Neural cell (in vitro differentiated cells): ENCODE measurements around the gene ENTPD3.

Experiments
- EP300 ChIP-seq: fragments of 450-650 bp; conservative IDR thresholded peaks from 2 replicates; pipeline ENCODE4 v1.6.1; 2014; ENCODE audit warnings: antibody characterized with exemption, mild to moderate bottlenecking, moderate library complexity; ENCODE audit not compliant: poor library complexity, severe bottlenecking
- EZH2 ChIP-seq: fragments of 200-600, 300-800 bp; shearing (Covaris generic), sonication (generic); IDR thresholded peaks from 2 replicates; pipeline ENCODE4 v1.6.1; 2014; ENCODE audit warnings: antibody characterized with exemption, low read length, borderline replicate concordance, mild to moderate bottlenecking; ENCODE audit not compliant: insufficient read depth, poor library complexity, severe bottlenecking
- MXI1 ChIP-seq: fragments of 450-650 bp; conservative IDR thresholded peaks from 2 replicates; pipeline ENCODE4 v1.6.1; 2014; ENCODE audit warnings: antibody characterized with exemption, mild to moderate bottlenecking; ENCODE audit not compliant: poor library complexity, severe bottlenecking
- POLR2AphosphoS5 ChIP-seq: IDR thresholded peaks from 2 replicates; pipeline ENCODE4 v1.6.1; 2012
- SMC3 ChIP-seq: fragments of 450-650 bp; conservative IDR thresholded peaks from 2 replicates; pipeline ENCODE4 v1.6.1; 2014; ENCODE audit warnings: antibody characterized with exemption, mild to moderate bottlenecking, moderate library complexity; ENCODE audit not compliant: poor library complexity
- TAF1 ChIP-seq: IDR thresholded peaks from 2 replicates; pipeline ENCODE4 v1.6.1; 2012; ENCODE audit warnings: low read depth
- TF ChIP-seq, protein P1 (sequence below): fragments of 450-650 bp; IDR thresholded peaks from 2 replicates; pipeline ENCODE4 v1.5.1; 2014; ENCODE audit warnings: antibody characterized with exemption, mild to moderate bottlenecking, moderate library complexity; ENCODE audit not compliant: poor library complexity, severe bottlenecking

GRCh38 chr3:40468018-40468417, 81.0 kb downstream of the ENTPD3 start:
- TF ChIP-seq EZH2 (no peak), POLR2AphosphoS5 (no peak), SMC3 (no peak), EP300 (no peak), MXI1 (no peak), TAF1 (no peak)
- TF ChIP-seq, protein P1, sequence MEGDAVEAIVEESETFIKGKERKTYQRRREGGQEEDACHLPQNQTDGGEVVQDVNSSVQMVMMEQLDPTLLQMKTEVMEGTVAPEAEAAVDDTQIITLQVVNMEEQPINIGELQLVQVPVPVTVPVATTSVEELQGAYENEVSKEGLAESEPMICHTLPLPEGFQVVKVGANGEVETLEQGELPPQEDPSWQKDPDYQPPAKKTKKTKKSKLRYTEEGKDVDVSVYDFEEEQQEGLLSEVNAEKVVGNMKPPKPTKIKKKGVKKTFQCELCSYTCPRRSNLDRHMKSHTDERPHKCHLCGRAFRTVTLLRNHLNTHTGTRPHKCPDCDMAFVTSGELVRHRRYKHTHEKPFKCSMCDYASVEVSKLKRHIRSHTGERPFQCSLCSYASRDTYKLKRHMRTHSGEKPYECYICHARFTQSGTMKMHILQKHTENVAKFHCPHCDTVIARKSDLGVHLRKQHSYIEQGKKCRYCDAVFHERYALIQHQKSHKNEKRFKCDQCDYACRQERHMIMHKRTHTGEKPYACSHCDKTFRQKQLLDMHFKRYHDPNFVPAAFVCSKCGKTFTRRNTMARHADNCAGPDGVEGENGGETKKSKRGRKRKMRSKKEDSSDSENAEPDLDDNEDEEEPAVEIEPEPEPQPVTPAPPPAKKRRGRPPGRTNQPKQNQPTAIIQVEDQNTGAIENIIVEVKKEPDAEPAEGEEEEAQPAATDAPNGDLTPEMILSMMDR = no peak
